ENCODE data around the gene ME3. TPM values are rescaled to one million over a fixed set of nuclear protein-coding genes. Genes with fewer than 3 reads are reported as not detected.

The ME3 gene
- total RNA-seq, 1 experiment from 2014 or later: 0.30 TPM

DNA sequence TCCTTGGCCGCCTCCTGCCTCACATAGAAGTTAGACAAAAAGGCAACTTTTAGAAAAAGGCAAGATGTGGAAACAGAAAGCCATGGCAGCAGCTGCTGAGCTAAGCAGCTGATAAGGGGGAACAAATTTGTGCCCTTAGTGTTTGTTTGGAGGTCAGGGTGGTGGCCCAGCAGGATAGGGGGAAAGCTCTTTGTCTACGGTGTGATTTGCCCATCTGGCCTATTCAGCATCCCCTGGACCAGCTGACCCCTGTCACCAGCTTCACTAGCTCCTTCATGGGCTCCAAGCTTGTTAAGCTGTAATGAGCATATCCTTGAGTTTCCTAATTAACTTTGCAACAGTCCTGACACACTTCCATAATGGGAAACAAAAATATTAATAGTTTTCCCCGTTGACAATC, 5.9 kb upstream of the ME3 start:
- H3K79me2 ChIP-seq (ENCODE audit: insufficient read depth, low read length): no peaks in the 10 kb centered on the region
- ChIA-PET CTCF (no interaction called here), RAD21 (ENCODE audit: low non-redundant PET in 1 of 2, low total read pairs in 2 of 2, uncharacterized antibody in 2 of 2, unreplicated experiment in 2 of 2) (no interaction called here), POLR2A (no interaction called here)
- TF ChIP-seq EZH2 (IDR thresholded peaks at IDR 0.05) (no peak), POLR2A (IDR thresholded peaks at IDR 0.05; ENCODE audit: borderline replicate concordance, extremely low read depth, insufficient read depth, insufficient read length) (no peak), EZH2phosphoT487 (IDR thresholded peaks at IDR 0.05; ENCODE audit: borderline replicate concordance) (no peak), CEBPB (IDR thresholded peaks at IDR 0.05; ENCODE audit: low read depth) (no peak), JUND (IDR thresholded peaks at IDR 0.05) (no peak), ELF1 (IDR thresholded peaks at IDR 0.05; ENCODE audit: borderline replicate concordance, low read depth) (no peak), SP1 (IDR thresholded peaks at IDR 0.05; ENCODE audit: low read depth) (no peak)
- TF ChIP-seq, protein P1, sequence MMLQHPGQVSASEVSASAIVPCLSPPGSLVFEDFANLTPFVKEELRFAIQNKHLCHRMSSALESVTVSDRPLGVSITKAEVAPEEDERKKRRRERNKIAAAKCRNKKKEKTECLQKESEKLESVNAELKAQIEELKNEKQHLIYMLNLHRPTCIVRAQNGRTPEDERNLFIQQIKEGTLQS (IDR thresholded peaks at IDR 0.05): no peak
- no peak overlapping the region for H3K4me2 ChIP-seq (ENCODE audit: low read length)
- DNase-seq (ENCODE audit: low read depth, low spot score) (no peak), ATAC-seq (no peak)
- no peak overlapping the region for H3K27ac ChIP-seq (ENCODE audit: low read depth, low read length)
- H3K4me3 ChIP-seq (replicated peaks in 1 of 2; ENCODE audit: low read depth in 1 of 2, low read length in 2 of 2): no peak overlapping the region
- no peaks in the 10 kb centered on the region for H3K9me3 ChIP-seq (ENCODE audit: control insufficient read depth in 1 of 2, insufficient read depth in 1 of 2, low read depth in 1 of 2, low read length in 2 of 2)
- no peak overlapping the region for H2AFZ ChIP-seq (ENCODE audit: low read depth, low read length, poor library complexity, severe bottlenecking)
- H4K20me1 ChIP-seq (ENCODE audit: insufficient read depth): no peaks in the 10 kb centered on the region
- no peaks in the 10 kb centered on the region for H3K9me2 ChIP-seq (ENCODE audit: insufficient read depth)
- no peaks in the 10 kb centered on the region for H3K4me1 ChIP-seq (ENCODE audit: control insufficient read depth in 1 of 2, insufficient read depth in 2 of 2, low read length in 2 of 2)
- H3K9ac ChIP-seq (ENCODE audit: low read length): no peak overlapping the region
- no peaks in the 10 kb centered on the region for H3K36me3 ChIP-seq (ENCODE audit: control insufficient read depth in 1 of 2, insufficient read depth in 2 of 2, low read length in 2 of 2)
- H3K27me3 ChIP-seq (ENCODE audit: insufficient read depth, low read length): no peaks in the 10 kb centered on the region
- no TSS peak for BruUV-seq (replicated peaks)
- intact Hi-C loops (cut with micrococcal nuclease): loop anchor here (5.0 kb wide), 1 partner anchor 124 kb away; the partner anchor contains the start of gene PRSS23

DNA sequence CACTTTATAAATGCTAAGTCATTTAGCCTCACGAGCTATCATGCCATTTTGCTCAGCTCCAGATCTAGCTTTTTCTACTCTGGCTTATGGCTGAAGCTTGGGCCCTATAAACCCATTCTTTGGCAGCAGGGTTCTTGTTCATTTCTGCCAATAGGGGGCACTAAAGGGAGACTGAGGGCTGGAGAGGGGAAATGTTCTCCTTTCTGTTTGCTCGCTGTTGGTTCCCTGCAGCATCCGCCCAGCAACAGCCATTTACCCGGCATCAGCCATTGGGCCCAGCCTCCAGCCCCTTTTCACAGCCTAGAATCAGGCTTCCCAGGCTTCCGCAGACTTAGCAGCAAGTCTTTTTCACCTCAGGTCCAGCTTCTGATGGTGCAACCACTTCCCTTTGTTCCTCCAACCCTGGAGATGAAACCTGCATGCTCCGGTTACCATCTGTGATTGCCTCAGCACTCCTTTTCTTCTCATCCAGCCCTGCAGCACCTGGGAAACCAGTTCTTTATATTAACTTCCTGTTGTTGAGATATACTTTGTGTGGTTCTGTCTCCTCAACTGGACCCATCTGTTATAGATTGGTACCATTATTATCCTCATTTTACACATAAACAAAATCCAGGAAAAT, 4.2 kb upstream of the ME3 start:
- no peaks in the 10 kb centered on the region for H3K9me2 ChIP-seq (ENCODE audit: insufficient read depth)
- ATAC-seq (peak; percentile 73), DNase-seq (ENCODE audit: low read depth, low spot score) (peak; percentile 33)
- no peak overlapping the region for H3K27ac ChIP-seq (ENCODE audit: low read depth, low read length)
- no peaks in the 10 kb centered on the region for H3K79me2 ChIP-seq (ENCODE audit: insufficient read depth, low read length)
- H3K4me1 ChIP-seq (ENCODE audit: control insufficient read depth in 1 of 2, insufficient read depth in 2 of 2, low read length in 2 of 2): peaks cover 0 to 3% of the 10 kb centered on the region in 2 experiments; a peak in 3 of 4 replicates
- intact Hi-C loops (cut with micrococcal nuclease): loop anchor here (2.0 to 5.0 kb wide), 2 partner anchors 126 to 220 kb away; partner anchors contain the start of gene PRSS23
- BruUV-seq (replicated peaks): no TSS peak
- H3K4me3 ChIP-seq (replicated peaks in 1 of 2; ENCODE audit: low read depth in 1 of 2, low read length in 2 of 2): no peak overlapping the region
- no peak overlapping the region for H3K4me2 ChIP-seq (ENCODE audit: low read length)
- no peak overlapping the region for H3K9ac ChIP-seq (ENCODE audit: low read length)
- ChIA-PET RAD21 (ENCODE audit: low non-redundant PET in 1 of 2, low total read pairs in 2 of 2, uncharacterized antibody in 2 of 2, unreplicated experiment in 2 of 2) (no interaction called here), CTCF (interaction anchor here (1.0 to 1.6 kb wide), 7 partner anchors 8 to 103 kb away, joined by 3 to 6 read pairs (median 3); no protein-coding TSS in a partner anchor), POLR2A (no interaction called here)
- H3K36me3 ChIP-seq (ENCODE audit: control insufficient read depth in 1 of 2, insufficient read depth in 2 of 2, low read length in 2 of 2): no peaks in the 10 kb centered on the region
- no peak overlapping the region for H2AFZ ChIP-seq (ENCODE audit: low read depth, low read length, poor library complexity, severe bottlenecking)
- no peaks in the 10 kb centered on the region for H3K27me3 ChIP-seq (ENCODE audit: insufficient read depth, low read length)
- no peaks in the 10 kb centered on the region for H3K9me3 ChIP-seq (ENCODE audit: control insufficient read depth in 1 of 2, insufficient read depth in 1 of 2, low read depth in 1 of 2, low read length in 2 of 2)
- H4K20me1 ChIP-seq (ENCODE audit: insufficient read depth): no peaks in the 10 kb centered on the region
- TF ChIP-seq, protein P2, sequence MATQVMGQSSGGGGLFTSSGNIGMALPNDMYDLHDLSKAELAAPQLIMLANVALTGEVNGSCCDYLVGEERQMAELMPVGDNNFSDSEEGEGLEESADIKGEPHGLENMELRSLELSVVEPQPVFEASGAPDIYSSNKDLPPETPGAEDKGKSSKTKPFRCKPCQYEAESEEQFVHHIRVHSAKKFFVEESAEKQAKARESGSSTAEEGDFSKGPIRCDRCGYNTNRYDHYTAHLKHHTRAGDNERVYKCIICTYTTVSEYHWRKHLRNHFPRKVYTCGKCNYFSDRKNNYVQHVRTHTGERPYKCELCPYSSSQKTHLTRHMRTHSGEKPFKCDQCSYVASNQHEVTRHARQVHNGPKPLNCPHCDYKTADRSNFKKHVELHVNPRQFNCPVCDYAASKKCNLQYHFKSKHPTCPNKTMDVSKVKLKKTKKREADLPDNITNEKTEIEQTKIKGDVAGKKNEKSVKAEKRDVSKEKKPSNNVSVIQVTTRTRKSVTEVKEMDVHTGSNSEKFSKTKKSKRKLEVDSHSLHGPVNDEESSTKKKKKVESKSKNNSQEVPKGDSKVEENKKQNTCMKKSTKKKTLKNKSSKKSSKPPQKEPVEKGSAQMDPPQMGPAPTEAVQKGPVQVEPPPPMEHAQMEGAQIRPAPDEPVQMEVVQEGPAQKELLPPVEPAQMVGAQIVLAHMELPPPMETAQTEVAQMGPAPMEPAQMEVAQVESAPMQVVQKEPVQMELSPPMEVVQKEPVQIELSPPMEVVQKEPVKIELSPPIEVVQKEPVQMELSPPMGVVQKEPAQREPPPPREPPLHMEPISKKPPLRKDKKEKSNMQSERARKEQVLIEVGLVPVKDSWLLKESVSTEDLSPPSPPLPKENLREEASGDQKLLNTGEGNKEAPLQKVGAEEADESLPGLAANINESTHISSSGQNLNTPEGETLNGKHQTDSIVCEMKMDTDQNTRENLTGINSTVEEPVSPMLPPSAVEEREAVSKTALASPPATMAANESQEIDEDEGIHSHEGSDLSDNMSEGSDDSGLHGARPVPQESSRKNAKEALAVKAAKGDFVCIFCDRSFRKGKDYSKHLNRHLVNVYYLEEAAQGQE (IDR thresholded peaks at IDR 0.05; ENCODE audit: low read depth): no peak
- TF ChIP-seq CEBPB (IDR thresholded peaks at IDR 0.05; ENCODE audit: low read depth): no peak
- 0 out of 2 replicates have a peak, but pooled peaks have one; percentile 33 for TF ChIP-seq CBX3 (IDR thresholded peaks at IDR 0.05; ENCODE audit: low read depth)
- TF ChIP-seq, protein P3, sequence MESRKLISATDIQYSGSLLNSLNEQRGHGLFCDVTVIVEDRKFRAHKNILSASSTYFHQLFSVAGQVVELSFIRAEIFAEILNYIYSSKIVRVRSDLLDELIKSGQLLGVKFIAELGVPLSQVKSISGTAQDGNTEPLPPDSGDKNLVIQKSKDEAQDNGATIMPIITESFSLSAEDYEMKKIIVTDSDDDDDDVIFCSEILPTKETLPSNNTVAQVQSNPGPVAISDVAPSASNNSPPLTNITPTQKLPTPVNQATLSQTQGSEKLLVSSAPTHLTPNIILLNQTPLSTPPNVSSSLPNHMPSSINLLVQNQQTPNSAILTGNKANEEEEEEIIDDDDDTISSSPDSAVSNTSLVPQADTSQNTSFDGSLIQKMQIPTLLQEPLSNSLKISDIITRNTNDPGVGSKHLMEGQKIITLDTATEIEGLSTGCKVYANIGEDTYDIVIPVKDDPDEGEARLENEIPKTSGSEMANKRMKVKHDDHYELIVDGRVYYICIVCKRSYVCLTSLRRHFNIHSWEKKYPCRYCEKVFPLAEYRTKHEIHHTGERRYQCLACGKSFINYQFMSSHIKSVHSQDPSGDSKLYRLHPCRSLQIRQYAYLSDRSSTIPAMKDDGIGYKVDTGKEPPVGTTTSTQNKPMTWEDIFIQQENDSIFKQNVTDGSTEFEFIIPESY (IDR thresholded peaks at IDR 0.05; ENCODE audit: extremely low read depth, insufficient replicate concordance, low read length): no peak
- TF ChIP-seq, protein P1 (IDR thresholded peaks at IDR 0.05): no peak
- TF ChIP-seq SP1 (IDR thresholded peaks at IDR 0.05; ENCODE audit: low read depth): no peak
- TF ChIP-seq EZH2phosphoT487 (IDR thresholded peaks at IDR 0.05; ENCODE audit: borderline replicate concordance): no peak
- TF ChIP-seq SIN3A (IDR thresholded peaks at IDR 0.05; ENCODE audit: low read depth): no peak
- TF ChIP-seq RAD21 (IDR thresholded peaks at IDR 0.05; ENCODE audit: low read depth): peak; percentile 62
- TF ChIP-seq ZNF274 (IDR thresholded peaks at IDR 0.05; ENCODE audit: low read depth, low read length): no peak

Data from HCT116 (cell line).